ENCODE results near the gene UMPS. TPM values are rescaled to one million over a fixed set of nuclear protein-coding genes. Genes with fewer than 3 reads are reported as not detected.

UMPS gene
- 46.7 and 51.6 TPM in 2 replicates for total RNA-seq (ENCODE audit: low replicate concordance)
- long read RNA-seq, full-length matches to known transcripts = 261 of 272 reads
- long read RNA-seq, partial matches to known transcripts = 3 of 272 reads
- long read RNA-seq, other reads (novel, unspliced or antisense) = 8 of 272 reads

DNA sequence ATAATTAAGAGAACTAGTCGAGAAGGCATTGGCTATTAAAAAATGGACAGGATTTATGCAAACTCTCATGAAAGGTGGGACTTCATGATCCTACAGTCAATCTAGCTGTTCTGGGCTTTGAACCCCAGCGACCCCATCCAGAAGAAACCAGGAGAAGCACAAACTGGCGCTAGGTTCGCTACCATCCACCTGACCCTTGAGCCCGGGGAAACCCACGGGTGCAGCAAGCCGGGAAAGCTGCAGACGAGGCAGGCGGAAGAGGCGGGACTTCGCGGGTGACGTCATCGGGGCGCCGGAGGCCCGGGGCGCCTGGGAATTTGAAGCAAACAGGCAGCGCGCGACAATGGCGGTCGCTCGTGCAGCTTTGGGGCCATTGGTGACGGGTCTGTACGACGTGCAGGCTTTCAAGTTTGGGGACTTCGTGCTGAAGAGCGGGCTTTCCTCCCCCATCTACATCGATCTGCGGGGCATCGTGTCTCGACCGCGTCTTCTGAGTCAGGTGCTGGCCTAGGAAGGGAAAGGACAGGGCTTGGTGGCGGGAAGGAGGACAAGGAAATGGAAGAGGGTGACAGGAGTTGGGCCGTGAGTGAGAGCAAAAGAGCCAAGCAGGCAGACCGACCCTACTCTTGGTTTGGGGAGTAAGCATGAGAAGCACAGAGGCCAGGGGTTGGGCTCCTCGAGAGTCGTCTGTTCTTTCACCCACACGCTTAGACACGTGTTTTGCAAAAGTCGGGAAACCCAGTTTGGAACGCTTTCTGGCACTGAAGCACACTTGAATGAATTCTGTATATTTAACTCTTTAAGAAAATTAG, at the start of gene UMPS:
Gene UMPS, plus strand, starts transcription at position 324 of the 812 bp plus-strand sequence. Its CDS starts 20 bp downstream, at position 344.
- Mint-ChIP-seq H3K27ac (peak within 1 kb of the TSS; percentile 99), H3K27me3 (peaks cover 2% of the 10 kb centered on the region), H3K4me3 (peak within 1 kb of the TSS; percentile 100), H3K36me3 (peaks cover 3% of the 10 kb centered on the region), H3K4me1 (ENCODE audit: unreplicated experiment) (peaks cover 23% of the 10 kb centered on the region), H3K9me3 (no peaks in the 10 kb centered on the region)
- DNase-seq (ENCODE audit: extremely low spot score, unreplicated experiment) = peak; percentile 90
- no peak for TF ChIP-seq CTCF (conservative IDR thresholded peaks at IDR 0.05)

- H3K27ac Mint-ChIP-seq = no peak overlapping the region
- no peak for TF ChIP-seq CTCF (conservative IDR thresholded peaks at IDR 0.05)
- peaks cover 20% of the 10 kb centered on the region for H3K36me3 Mint-ChIP-seq
- H3K4me3 Mint-ChIP-seq = no peak overlapping the region
- no peak for DNase-seq (ENCODE audit: extremely low spot score, unreplicated experiment)
- no peaks in the 10 kb centered on the region for H3K27me3 Mint-ChIP-seq
- peaks cover 11% of the 10 kb centered on the region for H3K4me1 Mint-ChIP-seq (ENCODE audit: unreplicated experiment)
- no peaks in the 10 kb centered on the region for H3K9me3 Mint-ChIP-seq
These were observed 49.7 kb upstream of the UMPS start for GRCh38 chr3:124680521-124680920.

- peaks cover 14% of the 10 kb centered on the region for H3K4me1 Mint-ChIP-seq (ENCODE audit: unreplicated experiment)
- H3K9me3 Mint-ChIP-seq = no peaks in the 10 kb centered on the region
- no peak for TF ChIP-seq CTCF (conservative IDR thresholded peaks at IDR 0.05)
- H3K27ac Mint-ChIP-seq = no peak overlapping the region
- DNase-seq (ENCODE audit: extremely low spot score, unreplicated experiment) = no peak
- H3K27me3 Mint-ChIP-seq = no peaks in the 10 kb centered on the region
- H3K4me3 Mint-ChIP-seq = no peak overlapping the region
- H3K36me3 Mint-ChIP-seq = peaks cover 7% of the 10 kb centered on the region
These were observed 48.0 kb upstream of the UMPS start for GRCh38 chr3:124682263-124682662.

- no peak for TF ChIP-seq CTCF (conservative IDR thresholded peaks at IDR 0.05)
- Mint-ChIP-seq H3K36me3 (no peaks in the 10 kb centered on the region), H3K4me1 (ENCODE audit: unreplicated experiment) (peaks cover 19% of the 10 kb centered on the region), H3K9me3 (no peaks in the 10 kb centered on the region), H3K27me3 (no peaks in the 10 kb centered on the region), H3K4me3 (no peak overlapping the region), H3K27ac (no peak overlapping the region)
- DNase-seq (ENCODE audit: extremely low spot score, unreplicated experiment) = no peak
These were observed 45.8 kb upstream of the UMPS start for GRCh38 chr3:124684459-124684858.

DNA sequence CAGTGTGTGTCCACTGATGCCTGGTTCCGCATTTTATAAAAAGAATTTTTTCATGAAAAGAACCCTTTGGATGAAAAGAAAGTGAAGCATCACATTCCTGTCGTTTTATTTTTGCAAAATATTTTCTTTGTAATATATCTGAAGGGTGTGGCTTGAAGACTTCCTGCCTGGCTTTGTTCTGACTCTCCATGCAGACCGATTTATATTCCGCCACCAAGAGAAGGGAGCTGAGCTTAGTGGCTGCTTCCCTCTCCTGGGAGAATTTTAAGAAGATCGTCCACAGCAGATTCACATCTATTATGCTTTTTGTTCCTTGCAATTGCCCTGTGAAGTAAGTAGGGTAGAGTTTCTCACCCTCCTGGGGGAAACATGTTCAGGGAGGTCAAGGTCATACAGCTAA, 45.2 kb upstream of the UMPS start:
- Mint-ChIP-seq H3K27ac (peak overlapping the region; percentile 58), H3K4me3 (peak overlapping the region; percentile 4), H3K27me3 (no peaks in the 10 kb centered on the region), H3K9me3 (no peaks in the 10 kb centered on the region), H3K4me1 (ENCODE audit: unreplicated experiment) (peaks cover 19% of the 10 kb centered on the region), H3K36me3 (no peaks in the 10 kb centered on the region)
- TF ChIP-seq CTCF (conservative IDR thresholded peaks at IDR 0.05) = no peak
- no peak for DNase-seq (ENCODE audit: extremely low spot score, unreplicated experiment)
